Ishikawa (cell line): ENCODE data around the gene SYCE3.

Source experiments
- EP300 ChIP-seq: IDR thresholded peaks from 2 replicates; pipeline ENCODE4 v1.6.1; 2012; ENCODE audit warnings: borderline replicate concordance
- MAX ChIP-seq: IDR thresholded peaks from 2 replicates; pipeline ENCODE4 v1.6.1; 2012
- REST ChIP-seq: IDR thresholded peaks from 2 replicates; pipeline ENCODE4 v1.6.1; 2012; ENCODE audit warnings: low read depth, mild to moderate bottlenecking
- TAF1 ChIP-seq: IDR thresholded peaks from 2 replicates; pipeline ENCODE4 v1.6.1; 2012; ENCODE audit warnings: low read depth, mild to moderate bottlenecking
- USF1 ChIP-seq: IDR thresholded peaks from 2 replicates; pipeline ENCODE4 v1.6.1; 2012
- ZBTB7A ChIP-seq: IDR thresholded peaks from 2 replicates; pipeline ENCODE4 v1.6.1; 2012; ENCODE audit warnings: low read depth

- no peak for TF ChIP-seq REST
- no peak for TF ChIP-seq EP300
- no peak for TF ChIP-seq TAF1
- no peak for TF ChIP-seq ZBTB7A
- no peak for TF ChIP-seq USF1
- TF ChIP-seq MAX: no peak
These were observed 15.3 kb downstream of the SYCE3 start for GRCh38 chr22:50547263-50547985.
